ENCODE measurements around the gene HYAL3. TPM values are rescaled to one million over a fixed set of nuclear protein-coding genes. Genes with fewer than 3 reads are reported as not detected.
"Not testable (repeated sequence)": the region's sequence is repeated elsewhere in the genome, so short reads cannot be mapped to it uniquely, and the experiment has no call there.

HYAL3 gene
- total RNA-seq, 4 donors from 2014 or later, result 3.0 to 6.6 (median 4.2) TPM

DNA sequence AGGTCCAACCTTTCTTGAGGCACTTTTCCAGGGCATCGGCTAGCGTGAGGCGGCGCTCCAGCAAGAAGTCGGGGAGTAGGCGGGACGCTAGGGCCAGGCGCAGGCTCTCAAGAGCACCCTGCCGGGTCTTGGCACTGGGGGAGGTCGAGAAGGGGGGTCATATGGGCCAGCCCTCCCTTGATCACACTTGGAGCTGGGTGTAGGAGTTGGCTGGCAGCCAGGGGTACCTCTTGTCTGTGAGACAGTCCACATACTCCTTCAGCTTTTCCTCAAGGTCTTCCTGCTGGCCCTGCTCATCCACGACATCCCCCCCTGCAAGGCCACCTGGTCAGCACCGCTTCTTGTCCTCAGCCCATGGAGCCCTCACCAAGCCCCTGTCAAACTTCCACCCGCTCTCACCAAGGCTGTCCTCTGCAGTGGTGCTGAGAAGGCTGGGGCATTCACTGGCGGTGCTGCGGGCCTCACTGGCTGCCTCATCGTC lies 9.0 kb downstream of the HYAL3 start:
- peaks cover 0 to 15% (median 9%) of the 10 kb centered on the region in 4 donors for H3K4me1 ChIP-seq
- peaks cover 0 to 38% (median 0%) of the 10 kb centered on the region in 3 donors for H3K36me3 ChIP-seq
- no peak overlapping the region for H3K4me3 ChIP-seq
- no peaks in the 10 kb centered on the region for H3K27me3 ChIP-seq
- TF ChIP-seq CTCF (IDR thresholded peaks at IDR 0.05) (no peak), POLR2A (IDR thresholded peaks at IDR 0.05) (no peak)
- peak in 2 of 3 donors; percentile 53 to 54 for DNase-seq
- no peaks in the 10 kb centered on the region for H3K9me3 ChIP-seq
- H3K27ac ChIP-seq, result peak overlapping the region in 2 of 4 donors; percentile 72 to 85

GRCh38 chr3:50289130-50289529 lies 10.1 kb downstream of the HYAL3 start:
- Histone ChIP-seq H3K4me1 (peaks cover 0 to 15% (median 9%) of the 10 kb centered on the region in 4 donors), H3K36me3 (peaks cover 0 to 38% (median 0%) of the 10 kb centered on the region in 3 donors), H3K4me3 (no peak overlapping the region), H3K27ac (no peak overlapping the region), H3K27me3 (no peaks in the 10 kb centered on the region), H3K9me3 (no peaks in the 10 kb centered on the region)
- no peak for DNase-seq
- TF ChIP-seq POLR2A (IDR thresholded peaks at IDR 0.05), result no peak
- TF ChIP-seq CTCF (IDR thresholded peaks at IDR 0.05), result no peak

GRCh38 chr3:50288387-50289007 lies 10.7 kb downstream of the HYAL3 start:
- Histone ChIP-seq H3K9me3 (no peaks in the 10 kb centered on the region), H3K4me1 (peaks cover 0 to 15% (median 9%) of the 10 kb centered on the region in 4 donors), H3K27ac (no peak overlapping the region), H3K27me3 (no peaks in the 10 kb centered on the region), H3K36me3 (peaks cover 0 to 38% (median 0%) of the 10 kb centered on the region in 3 donors), H3K4me3 (no peak overlapping the region)
- TF ChIP-seq POLR2A (IDR thresholded peaks at IDR 0.05) (no peak), CTCF (IDR thresholded peaks at IDR 0.05) (no peak)
- no peak for DNase-seq

DNA sequence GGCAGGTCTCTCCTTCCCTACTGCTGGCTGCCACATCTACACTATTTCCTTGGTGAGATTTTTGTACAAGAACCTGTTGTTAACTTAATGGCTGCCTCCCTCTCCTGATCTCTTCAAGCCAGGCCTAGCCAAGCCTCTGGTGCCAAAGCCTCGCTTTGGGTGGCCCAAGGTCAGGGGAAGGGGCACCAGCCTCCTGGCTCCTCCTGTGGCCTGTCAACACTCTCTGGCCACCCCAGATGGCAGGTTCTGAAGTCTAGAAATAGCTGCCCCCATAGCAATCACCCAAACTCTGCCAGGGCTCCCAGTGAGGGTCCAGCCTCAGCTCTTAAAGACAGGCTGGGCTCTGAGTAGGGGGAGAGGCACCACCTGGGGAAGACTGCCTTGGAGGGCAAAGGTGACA lies 11.9 kb downstream of the HYAL3 start:
- H3K4me3 ChIP-seq, result no peak overlapping the region
- H3K4me1 ChIP-seq, result peaks cover 0 to 15% (median 5%) of the 10 kb centered on the region in 4 donors
- no peak overlapping the region for H3K27ac ChIP-seq
- no peak for TF ChIP-seq CTCF (IDR thresholded peaks at IDR 0.05)
- no peak for TF ChIP-seq POLR2A (IDR thresholded peaks at IDR 0.05)
- H3K27me3 ChIP-seq, result no peaks in the 10 kb centered on the region
- no peaks in the 10 kb centered on the region for H3K9me3 ChIP-seq
- peaks cover 0 to 38% (median 0%) of the 10 kb centered on the region in 3 donors for H3K36me3 ChIP-seq
- DNase-seq, result no peak

DNA sequence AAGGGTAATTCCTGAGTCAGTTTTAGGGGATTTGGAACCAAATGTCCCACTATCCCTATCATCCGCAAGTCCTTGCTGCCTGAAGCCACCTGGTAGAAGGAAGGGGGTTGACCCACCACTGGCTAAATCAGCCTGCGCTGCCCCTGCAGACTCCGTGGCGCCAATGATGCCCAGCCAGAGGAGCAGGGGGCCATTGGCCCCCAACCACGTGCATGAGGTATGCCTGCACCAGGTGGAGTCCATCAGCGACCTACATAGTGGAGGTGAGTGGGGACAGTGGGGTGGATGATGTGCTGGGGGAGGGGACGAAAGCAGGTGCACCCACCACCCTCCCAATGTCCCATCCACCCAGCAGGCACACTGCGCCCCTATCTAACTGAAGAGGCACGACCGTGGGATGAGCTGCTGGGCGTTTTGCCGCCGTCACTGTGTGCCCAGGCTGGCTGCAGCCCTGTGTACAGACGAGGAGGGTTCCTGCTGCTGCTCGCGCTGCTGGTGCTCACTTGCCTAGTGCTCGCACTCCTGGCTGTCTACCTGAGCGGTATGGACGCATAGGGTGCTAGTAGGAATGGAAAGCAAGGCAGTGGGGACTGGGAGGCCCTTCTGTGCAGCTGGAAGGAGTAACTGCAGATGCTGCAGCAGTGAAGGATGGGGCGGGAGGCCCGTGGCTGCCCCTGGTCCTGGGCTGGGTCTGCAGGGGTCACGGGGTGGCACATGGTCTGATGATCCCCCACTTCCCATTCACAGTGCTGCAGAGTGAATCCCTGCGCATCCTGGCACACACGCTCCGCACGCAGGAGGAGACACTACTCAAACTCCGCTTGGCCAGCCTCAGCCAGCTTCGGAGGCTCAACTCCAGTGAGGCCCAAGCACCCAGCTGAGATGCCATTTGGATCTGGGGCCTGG lies 12.6 kb downstream of the HYAL3 start:
- H3K4me1 ChIP-seq, result peaks cover 0 to 14% (median 2%) of the 10 kb centered on the region in 4 donors
- H3K9me3 ChIP-seq, result no peaks in the 10 kb centered on the region
- H3K27me3 ChIP-seq, result no peaks in the 10 kb centered on the region
- H3K27ac ChIP-seq, result no peak overlapping the region
- H3K4me3 ChIP-seq, result no peak overlapping the region
- peaks cover 0 to 38% (median 0%) of the 10 kb centered on the region in 3 donors for H3K36me3 ChIP-seq
- no peak for TF ChIP-seq CTCF (IDR thresholded peaks at IDR 0.05)
- peak in 1 of 3 donors; percentile 42 for DNase-seq

GRCh38 chr3:50284121-50284520 lies 15.1 kb downstream of the HYAL3 start:
- not testable (repeated sequence) for H3K4me3 ChIP-seq, DNase-seq, H3K4me1 ChIP-seq, H3K27me3 ChIP-seq, H3K9me3 ChIP-seq, H3K27ac ChIP-seq
- H3K36me3 ChIP-seq, result peaks cover 0 to 25% (median 0%) of the 10 kb centered on the region in 3 donors

Data from Peyer's patch (tissue), 4 donors.